Glomerular visceral epithelial cell (primary cell): ENCODE results near the gene DHCR24.

Experiments used
- DNase-seq: peaks from one replicate; pipeline ENCODE4 v3.0.0-alpha.2; 2016; ENCODE audit errors: extremely low spot score

DHCR24 gene

GRCh38 chr1:54846301-54846700, 40.7 kb downstream of the DHCR24 start:
- DNase-seq, result no peak

GRCh38 chr1:54845772-54846171, 41.2 kb downstream of the DHCR24 start:
- no peak for DNase-seq

GRCh38 chr1:54844564-54844963, 42.4 kb downstream of the DHCR24 start:
- DNase-seq, result no peak

- no peak for DNase-seq
Measured at GRCh38 chr1:54843449-54843848, 43.5 kb downstream of the DHCR24 start.

GRCh38 chr1:54842963-54843362, 44.0 kb downstream of the DHCR24 start:
- no peak for DNase-seq

- peak; percentile 43 for DNase-seq
Measured at GRCh38 chr1:54842206-54842915, 44.6 kb downstream of the DHCR24 start.

GRCh38 chr1:54839824-54840223, 47.2 kb downstream of the DHCR24 start:
- DNase-seq, result no peak

- no peak for DNase-seq
Measured at GRCh38 chr1:54838565-54839180, 48.3 kb downstream of the DHCR24 start.

GRCh38 chr1:54837002-54837853, 49.8 kb downstream of the DHCR24 start:
- no peak for DNase-seq

GRCh38 chr1:54836594-54836993, 50.4 kb downstream of the DHCR24 start:
- DNase-seq, result no peak

GRCh38 chr1:54835970-54836369, 51.0 kb downstream of the DHCR24 start:
- no peak for DNase-seq

GRCh38 chr1:54835131-54835898, 51.7 kb downstream of the DHCR24 start:
- no peak for DNase-seq

- no peak for DNase-seq
Measured at GRCh38 chr1:54834007-54834541, 52.9 kb downstream of the DHCR24 start.

- no peak for DNase-seq
Measured at GRCh38 chr1:54833121-54833520, 53.9 kb downstream of the DHCR24 start.

- DNase-seq, result no peak
Measured at GRCh38 chr1:54826226-54826816, 60.7 kb downstream of the DHCR24 start.

- no peak for DNase-seq
Measured at GRCh38 chr1:54825696-54826095, 61.3 kb downstream of the DHCR24 start.

GRCh38 chr1:54823670-54824069, 63.3 kb downstream of the DHCR24 start:
- no peak for DNase-seq

- DNase-seq, result no peak
Measured at GRCh38 chr1:54819733-54820132, 67.3 kb downstream of the DHCR24 start.

- no peak for DNase-seq
Measured at GRCh38 chr1:54819195-54819536, 67.8 kb downstream of the DHCR24 start.

- DNase-seq, result no peak
Measured at GRCh38 chr1:54818461-54819194, 68.4 kb downstream of the DHCR24 start.

GRCh38 chr1:54816951-54817350, 70.0 kb downstream of the DHCR24 start:
- no peak for DNase-seq
